ENCODE results near the gene IYD.
"Not testable (repeated sequence)": the region's sequence is repeated elsewhere in the genome, so short reads cannot be mapped to it uniquely, and the experiment has no call there.

IYD gene

DNA sequence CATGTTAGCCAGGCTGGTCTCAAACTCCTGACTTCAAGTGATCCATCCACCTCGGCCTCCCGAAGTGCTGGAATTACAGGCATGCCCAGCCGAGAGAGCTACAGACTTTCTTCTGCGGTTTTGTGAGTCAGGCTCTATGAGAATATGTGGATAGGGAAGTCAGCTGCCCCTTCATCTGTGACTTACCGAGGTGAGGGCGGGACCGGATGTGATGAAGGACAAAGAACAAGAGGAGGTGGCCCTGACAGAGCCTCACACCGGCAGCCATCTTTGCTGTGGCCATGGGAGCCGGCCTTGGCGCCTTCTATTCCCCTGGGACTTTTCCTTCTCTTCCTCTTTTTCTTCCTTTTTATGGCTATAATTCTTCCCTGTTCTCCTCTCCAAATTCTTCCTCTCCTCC, 67.0 kb downstream of the IYD start:
- no peak for DNase-seq

GRCh38 chr6:150439373-150439772, 70.6 kb downstream of the IYD start:
- DNase-seq: no peak

GRCh38 chr6:150443621-150444020, 74.8 kb downstream of the IYD start:
- no peak for DNase-seq

DNA sequence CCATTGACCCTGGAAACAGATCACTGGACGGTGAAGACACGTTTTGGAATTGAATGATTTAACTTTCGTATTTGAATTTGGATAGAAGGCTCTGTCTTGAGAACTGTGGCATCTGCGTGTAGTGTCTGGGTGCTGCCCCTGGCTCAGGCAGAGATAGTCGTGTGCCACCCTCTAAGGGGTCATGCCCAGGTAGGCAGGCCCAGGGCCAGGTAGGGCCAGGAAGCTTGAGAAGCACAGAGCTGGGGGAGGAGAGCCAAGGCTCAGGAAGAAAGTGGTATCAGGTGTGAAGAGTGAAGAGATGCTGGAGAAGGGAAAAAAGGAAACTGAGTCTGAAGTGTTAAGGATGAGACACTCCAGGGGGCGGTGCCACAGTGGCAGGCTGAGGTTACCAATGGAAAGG, 75.5 kb downstream of the IYD start:
- DNase-seq: no peak

DNA sequence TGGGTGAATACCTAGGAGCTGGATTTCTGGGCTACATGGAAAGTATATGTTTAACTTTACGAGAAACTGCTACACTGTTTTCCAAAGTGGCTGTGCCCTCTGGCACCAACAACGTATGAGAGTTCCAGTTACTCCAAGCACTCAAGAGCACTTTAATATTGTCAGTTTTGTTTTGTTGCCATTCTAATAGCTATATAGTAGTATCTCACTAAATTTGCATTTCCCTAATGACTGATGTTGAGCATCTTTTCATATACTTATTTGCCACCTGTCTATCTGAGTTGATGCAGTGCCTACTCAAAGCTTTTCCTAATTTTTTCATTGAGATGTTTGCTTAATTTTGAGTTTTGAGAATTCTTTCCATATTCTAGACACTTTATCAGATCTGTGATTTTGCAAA, 76.7 kb downstream of the IYD start:
- DNase-seq: no peak

GRCh38 chr6:150448221-150448620, 79.4 kb downstream of the IYD start:
- DNase-seq: no peak

- DNase-seq: not testable (repeated sequence)
Measured at GRCh38 chr6:150449055-150449454, 80.2 kb downstream of the IYD start.

DNA sequence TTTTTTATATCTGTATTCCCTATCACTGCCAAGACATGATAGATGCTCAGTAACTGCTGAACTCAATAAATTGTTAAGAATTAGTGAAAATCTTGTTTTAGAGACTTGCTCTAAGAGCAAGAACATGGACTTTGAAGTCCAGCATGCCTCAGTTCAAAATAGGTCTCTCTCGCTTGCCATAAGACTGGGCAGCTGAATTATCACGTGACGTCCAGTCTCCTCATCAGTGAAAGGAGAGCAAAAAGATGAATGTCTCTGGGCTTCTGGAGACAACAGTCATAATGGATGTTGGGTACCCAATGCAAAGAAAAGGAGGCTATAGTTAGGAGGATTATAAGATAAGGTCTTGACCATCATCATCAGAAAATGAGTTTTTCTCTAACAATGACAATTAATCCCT, 82.1 kb downstream of the IYD start:
- no peak for DNase-seq

- no peak for DNase-seq
Measured at GRCh38 chr6:150451807-150452427, 83.1 kb downstream of the IYD start.

GRCh38 chr6:150452428-150453243, 83.8 kb downstream of the IYD start:
- peak in 1 of 3 experiments; percentile 38 for DNase-seq

GRCh38 chr6:150453357-150453756, 84.5 kb downstream of the IYD start:
- DNase-seq: no peak

Measured in NCI-H1417 (cell line).